Common myeloid progenitor, CD34-positive (primary cell): Measurements from ENCODE around the gene IMMP2L.
"Not testable (repeated sequence)": the region's sequence is repeated elsewhere in the genome, so short reads cannot be mapped to it uniquely, and the experiment has no call there.

Experiments
- CTCF ChIA-PET: fragments of 350-600 bp; sonication (Branson Sonifier 250); formaldehyde crosslinking; loops from one replicate; lab custom pipeline; 2021; ENCODE audit warnings: antibody characterized with exemption; lab: Charles Lee
- POLR2A ChIA-PET: fragments of 350-600 bp; sonication (Branson Sonifier 250); formaldehyde crosslinking; loops from one replicate; lab custom pipeline; 2021; ENCODE audit warnings: antibody characterized with exemption; lab: Charles Lee
- DNase-seq, 3 donors: peaks; one replicate each; pipeline versions ENCODE4 v3.0.0 to v3.0.0-alpha.2; 2013
- H3K27ac ChIP-seq, 2 experiments: 1 replicate in 1 of 2; 2 replicates in 1 of 2; pipeline ENCODE4 v1.7.0; 2013; ENCODE audit warnings: inconsistent platforms in 2 of 2, low read length in 2 of 2, mild to moderate bottlenecking in 2 of 2, low read depth in 1 of 2, moderate library complexity in 1 of 2; ENCODE audit not compliant: severe bottlenecking in 2 of 2, insufficient read depth in 1 of 2, poor library complexity in 1 of 2
- H3K27me3 ChIP-seq, 5 experiments: replicated peaks in 2 of 5; 1 replicate in 3 of 5; 2 replicates in 2 of 5; pipeline versions ENCODE4 v1.6.1 to v1.7.0; 2013; ENCODE audit warnings: low read length in 4 of 5, mild to moderate bottlenecking in 2 of 5, moderate library complexity in 2 of 5, inconsistent platforms in 1 of 5; ENCODE audit not compliant: insufficient read depth in 5 of 5, control insufficient read depth in 4 of 5
- H3K36me3 ChIP-seq, 4 experiments: 1 replicate in 2 of 4; 2 replicates in 2 of 4; pipeline versions ENCODE4 v1.6.1 to v1.7.0; 2013; ENCODE audit warnings: low read length in 3 of 4, control low read depth in 1 of 4, mild to moderate bottlenecking in 1 of 4; ENCODE audit not compliant: control insufficient read depth in 4 of 4, insufficient read depth in 4 of 4
- H3K4me1 ChIP-seq, 4 experiments: 1 replicate in 3 of 4; 2 replicates in 1 of 4; pipeline versions ENCODE4 v1.6.1 to v1.7.1; 2013; ENCODE audit warnings: low read length in 3 of 4, mild to moderate bottlenecking in 3 of 4, control low read depth in 1 of 4, inconsistent platforms in 1 of 4, moderate library complexity in 1 of 4; ENCODE audit not compliant: control insufficient read depth in 4 of 4, insufficient read depth in 4 of 4; ENCODE audit errors: control extremely low read depth in 1 of 4
- H3K4me3 ChIP-seq, 7 experiments: 1 replicate in 4 of 7; 2 replicates in 3 of 7; pipeline versions ENCODE4 v1.5.1 to v1.7.0; 2013; ENCODE audit warnings: mild to moderate bottlenecking in 7 of 7, low read length in 6 of 7, moderate library complexity in 6 of 7, inconsistent platforms in 2 of 7, low read depth in 2 of 7, control low read depth in 1 of 7; ENCODE audit not compliant: insufficient read depth in 4 of 7, control insufficient read depth in 1 of 7; ENCODE audit errors: extremely low read depth in 1 of 7
- H3K9me3 ChIP-seq, 5 experiments: 1 replicate in 4 of 5; 2 replicates in 1 of 5; pipeline versions ENCODE4 v1.6.1 to v1.7.1; 2013; ENCODE audit warnings: low read length in 4 of 5, mild to moderate bottlenecking in 2 of 5, inconsistent platforms in 1 of 5, low read depth in 1 of 5, moderate library complexity in 1 of 5; ENCODE audit not compliant: control insufficient read depth in 4 of 5, insufficient read depth in 2 of 5; ENCODE audit errors: control extremely low read depth in 1 of 5
- WGBS: methylation state at CpG from one replicate; pipeline ENCODE4 v1.1.5; 2013; ENCODE audit not compliant: insufficient coverage; 5-methylcytosine and 5-hydroxymethylcytosine counted together

IMMP2L gene

GRCh38 chr7:111460695-111461094 lies 101.6 kb downstream of the IMMP2L start:
- no peak overlapping the region for H3K27ac ChIP-seq
- no peak for DNase-seq
- H3K27me3 ChIP-seq, result no peaks in the 10 kb centered on the region
- ChIA-PET CTCF (no interaction called here), POLR2A (no interaction called here)
- no peaks in the 10 kb centered on the region for H3K4me1 ChIP-seq
- no peak overlapping the region for H3K4me3 ChIP-seq
- peaks cover 0 to 3% (median under 1%) of the 10 kb centered on the region in 4 experiments for H3K36me3 ChIP-seq
- H3K9me3 ChIP-seq, result no peaks in the 10 kb centered on the region

GRCh38 chr7:111459757-111460280 lies 102.5 kb downstream of the IMMP2L start:
- 100% methylated on average over 1 of the region's 2 CpGs for WGBS
- ChIA-PET POLR2A (interaction anchor here (0.5 kb wide), 1 partner anchor 193 kb away, joined by 4 read pairs; no protein-coding TSS in a partner anchor), CTCF (no interaction called here)
- no peak overlapping the region for H3K4me3 ChIP-seq
- no peak for DNase-seq
- H3K27me3 ChIP-seq, result no peaks in the 10 kb centered on the region
- peak overlapping the region in 1 of 2 experiments; percentile 43 for H3K27ac ChIP-seq
- H3K9me3 ChIP-seq, result no peaks in the 10 kb centered on the region
- H3K36me3 ChIP-seq, result peaks cover 0 to 3% (median under 1%) of the 10 kb centered on the region in 4 experiments
- H3K4me1 ChIP-seq, result no peaks in the 10 kb centered on the region

DNA sequence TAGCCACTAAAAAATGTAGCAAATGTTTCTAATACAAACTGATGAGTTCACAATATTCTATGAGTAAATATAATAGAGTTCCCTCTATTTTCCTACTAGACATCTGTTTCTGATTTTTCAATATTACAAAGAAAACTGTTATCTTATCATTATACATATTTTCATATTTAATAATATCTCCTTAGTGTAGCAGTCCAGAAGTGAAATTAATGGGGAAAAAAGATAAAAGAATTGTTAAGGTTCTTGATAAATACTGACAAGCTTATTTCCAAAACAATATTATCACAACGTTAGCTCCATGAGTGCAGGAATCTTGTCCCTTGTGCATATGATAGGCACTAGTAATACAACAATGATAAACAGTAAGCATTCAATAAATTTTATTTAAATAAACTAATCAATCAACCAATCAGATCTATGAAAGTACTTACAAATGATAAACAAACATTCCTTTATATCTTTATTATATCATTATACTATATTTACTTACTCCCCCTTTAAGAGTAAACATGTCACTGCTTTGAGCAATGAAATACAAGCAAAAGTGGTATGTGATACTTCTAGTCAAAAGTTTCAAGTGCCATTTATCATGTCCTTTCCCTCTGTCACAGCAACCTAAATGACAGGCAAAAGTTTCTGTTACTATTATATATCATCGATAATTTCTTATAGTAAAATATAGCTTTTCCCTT lies 103.1 kb downstream of the IMMP2L start:
- POLR2A ChIA-PET, result interaction anchor here (0.5 kb wide), 1 partner anchor 193 kb away, joined by 4 read pairs; no protein-coding TSS in a partner anchor
- peaks cover 0 to 3% (median under 1%) of the 10 kb centered on the region in 4 experiments for H3K36me3 ChIP-seq
- H3K4me3 ChIP-seq, result no peak overlapping the region
- CTCF ChIA-PET, result no interaction called here
- no CpG with 5 or more reads among the region's 2 CpGs for WGBS
- no peaks in the 10 kb centered on the region for H3K4me1 ChIP-seq
- H3K27me3 ChIP-seq, result no peaks in the 10 kb centered on the region
- no peak for DNase-seq
- H3K9me3 ChIP-seq, result no peaks in the 10 kb centered on the region
- H3K27ac ChIP-seq, result peak overlapping the region in 1 of 2 experiments; percentile 43

GRCh38 chr7:111450705-111451104 lies 111.6 kb downstream of the IMMP2L start:
- POLR2A ChIA-PET, H3K27me3 ChIP-seq, H3K27ac ChIP-seq, H3K9me3 ChIP-seq, CTCF ChIA-PET, H3K4me3 ChIP-seq, H3K36me3 ChIP-seq, DNase-seq, H3K4me1 ChIP-seq: not testable (repeated sequence)
- no CpG with 5 or more reads among the region's 2 CpGs for WGBS

- H3K9me3 ChIP-seq, H3K27ac ChIP-seq, H3K4me3 ChIP-seq, H3K4me1 ChIP-seq, POLR2A ChIA-PET, H3K27me3 ChIP-seq, DNase-seq, H3K36me3 ChIP-seq, CTCF ChIA-PET: not testable (repeated sequence)
- WGBS, result no CpG with 5 or more reads among the region's 6 CpGs
Observed at GRCh38 chr7:111447502-111447901, 114.8 kb downstream of the IMMP2L start.

- no peak for DNase-seq
- CTCF ChIA-PET, result no interaction called here
- H3K27ac ChIP-seq, result no peak overlapping the region
- H3K9me3 ChIP-seq, result peaks cover 0 to 16% (median 3%) of the 10 kb centered on the region in 5 experiments
- POLR2A ChIA-PET, result no interaction called here
- no peak overlapping the region for H3K4me3 ChIP-seq
- H3K4me1 ChIP-seq, result no peaks in the 10 kb centered on the region
- WGBS, result 93% methylated on average over 2 of the region's 3 CpGs
- no peaks in the 10 kb centered on the region for H3K27me3 ChIP-seq
- H3K36me3 ChIP-seq, result peaks cover 0 to 6% (median 0%) of the 10 kb centered on the region in 4 experiments
Observed at GRCh38 chr7:111439977-111440376, 122.3 kb downstream of the IMMP2L start.
